HG02884 (cell line): ENCODE data around the gene NFX1.
"Not testable (repeated sequence)": the region's sequence is repeated elsewhere in the genome, so short reads cannot be mapped to it uniquely, and the experiment has no call there.

Experiments used
- ATAC-seq: cut with Tn5 transposase; IDR thresholded peaks from one replicate; pipeline ENCODE4 v1.9.1; 2021; ENCODE audit warnings: mild to moderate bottlenecking, moderate library complexity; ENCODE audit not compliant: unreplicated experiment

Gene NFX1

GRCh38 chr9:33385979-33386640 lies 95.8 kb downstream of the NFX1 start:
- not testable (repeated sequence) for ATAC-seq

- ATAC-seq: not testable (repeated sequence)
Observed at GRCh38 chr9:33386641-33386996, 96.3 kb downstream of the NFX1 start.

- ATAC-seq: not testable (repeated sequence)
Observed at GRCh38 chr9:33386998-33387397, 96.7 kb downstream of the NFX1 start.

- ATAC-seq: no peak
Observed at GRCh38 chr9:33388110-33388994, 98.0 kb downstream of the NFX1 start.

GRCh38 chr9:33391111-33391771 lies 100.9 kb downstream of the NFX1 start:
- ATAC-seq: not testable (repeated sequence)

GRCh38 chr9:33392591-33393021 lies 102.3 kb downstream of the NFX1 start:
- not testable (repeated sequence) for ATAC-seq

GRCh38 chr9:33393581-33393980 lies 103.3 kb downstream of the NFX1 start:
- no peak for ATAC-seq

- not testable (repeated sequence) for ATAC-seq
Observed at GRCh38 chr9:33393986-33394385, 103.7 kb downstream of the NFX1 start.

GRCh38 chr9:33395159-33395879 lies 105.0 kb downstream of the NFX1 start:
- ATAC-seq: not testable (repeated sequence)

- ATAC-seq: not testable (repeated sequence)
Observed at GRCh38 chr9:33397801-33398200, 107.5 kb downstream of the NFX1 start.

- not testable (repeated sequence) for ATAC-seq
Observed at GRCh38 chr9:33399047-33399446, 108.7 kb downstream of the NFX1 start.

GRCh38 chr9:33401809-33402208 lies 111.5 kb downstream of the NFX1 start:
- ATAC-seq: not testable (repeated sequence)

GRCh38 chr9:33402371-33402770 lies 112.1 kb downstream of the NFX1 start, which contains the start of gene AQP7:
TSS of gene AQP7 (minus strand) at chr9:33402568. CDS start at chr9:33401262, 1,306 bp downstream.
- ATAC-seq: not testable (repeated sequence)

- ATAC-seq: no peak
Observed at GRCh38 chr9:33403941-33404787, 113.8 kb downstream of the NFX1 start.

GRCh38 chr9:33404788-33405362 lies 114.6 kb downstream of the NFX1 start:
- ATAC-seq: no peak

GRCh38 chr9:33407061-33407460 lies 116.7 kb downstream of the NFX1 start:
- ATAC-seq: no peak

- ATAC-seq: no peak
Observed at GRCh38 chr9:33408087-33408486, 117.8 kb downstream of the NFX1 start.

- no peak for ATAC-seq
Observed at GRCh38 chr9:33414268-33414667, 124.0 kb downstream of the NFX1 start.

- no peak for ATAC-seq
Observed at GRCh38 chr9:33414889-33415500, 124.7 kb downstream of the NFX1 start.
